Heart right ventricle (tissue), 16 donors: ENCODE measurements around the gene CSTF3. TPM values are rescaled to one million over a fixed set of nuclear protein-coding genes. Genes with fewer than 3 reads are reported as not detected.
A peak's percentile ranks its signal among the peaks of the same experiment; 100 is the strongest.

Experiments
- ATAC-seq, 8 donors: fragments of 200-7000 bp; cut with Tn5 transposase; one replicate each; pipeline ENCODE4 v1.9.1; 2020; ENCODE audit warnings: mild to moderate bottlenecking in 8 of 8, moderate library complexity in 8 of 8, moderate number of reproducible peaks in 1 of 8
- DNase-seq, 2 donors: peaks; one replicate each; pipeline ENCODE4 v3.0.0-alpha.2; 2020
- H3K27ac ChIP-seq, 10 donors: fragments of 200-600 bp; sonication (generic) in 2 of 10; one replicate each; pipeline versions ENCODE4 v1.5.0 to v1.8.0; 2020 to 2022; ENCODE audit warnings: mild to moderate bottlenecking in 3 of 10
- H3K27me3 ChIP-seq, 7 donors: fragments of 200-600 bp; one replicate each; pipeline ENCODE4 v1.8.0; 2021 to 2022; ENCODE audit warnings: mild to moderate bottlenecking in 2 of 7
- H3K36me3 ChIP-seq, 9 donors: fragments of 200-600 bp; sonication (generic) in 1 of 9; one replicate each; pipeline versions ENCODE4 v1.5.0 to v1.8.0; 2020 to 2022; ENCODE audit warnings: mild to moderate bottlenecking in 2 of 9
- H3K4me1 ChIP-seq, 9 donors: fragments of 200-600 bp; sonication (generic) in 1 of 9; one replicate each; pipeline versions ENCODE4 v1.5.0 to v1.8.0; 2020 to 2022; ENCODE audit warnings: mild to moderate bottlenecking in 4 of 9
- H3K4me3 ChIP-seq, 10 donors: fragments of 200-600 bp; sonication (generic) in 2 of 10; one replicate each; pipeline versions ENCODE4 v1.5.0 to v1.8.0; 2020 to 2022; ENCODE audit warnings: mild to moderate bottlenecking in 7 of 10, moderate library complexity in 2 of 10
- H3K9me3 ChIP-seq, 11 donors: fragments of 200-600 bp in 10 of 11; sonication (generic) in 2 of 11; one replicate each; pipeline versions ENCODE4 v1.5.0 to v1.8.0; 2013 to 2022; ENCODE audit warnings: mild to moderate bottlenecking in 2 of 11, control low read depth in 1 of 11, moderate library complexity in 1 of 11
- CTCF ChIP-seq, 9 donors: fragments of 200-600 bp; sonication (generic) in 2 of 9; IDR thresholded peaks; one replicate each; pipeline versions ENCODE4 v1.5.0 to v1.8.0; 2021 to 2022; ENCODE audit warnings: antibody characterized with exemption in 9 of 9, mild to moderate bottlenecking in 5 of 9, moderate library complexity in 1 of 9
- WGBS, 2 donors: extraction: QIAGEN DNeasy Blood & Tissue Kit; methylation state at CpG; one replicate each; pipeline ENCODE4 v1.1.7; 2013; ENCODE audit warnings: inconsistent platforms in 1 of 2; 5-methylcytosine and 5-hydroxymethylcytosine counted together
- intact Hi-C, 10 donors: fragments of 100-400 bp; cut with DNase I; formaldehyde crosslinking; loops; one replicate each; pipeline versions ENCODE4 v1.11.1 to v1.14.2; 2022
- polyA plus RNA-seq, 2 donors: library from polyadenylated mRNA; stranded (reverse); fragments of 200-250 nt; gene quantifications; one replicate each; pipeline ENCODE4 v1.2.3, GENCODE V29; 2013
- total RNA-seq, 10 donors: library from RNA; stranded (reverse); fragmentation: NEBNext Ultra II Directional in 3 of 10; extraction: Animal tissue kit (Norgen Biotek cat#: 25700) in 3 of 10; gene quantifications; one replicate each; pipeline versions ENCODE4 v1.2.1 to v1.2.4, GENCODE V29; 2021 to 2023
- donor health status: Arrhythmogenic right ventricular cardiomyopathy.
- donor health status: ischemic (EF 13 %, LVEDD 7.1; RV severe dilation, severe dysfunction).
- donor health status: healthy with polysubstance abuse.
- donor health status: DM: no; HTN: yes; CAD: no.
- donor health status: DM: no; HTN: no; CAD: no.
- donor health status: ischemic (EF 25% LVEDD 6.9; RV normal size, moderate dysfunction).
- donor health status: ischemic (EF 25% LVEDD 5.7; RV mildly dilated, moderate dysfunction).
- donor health status: healthy.
- donor health status: DM: yes; HTN: yes; CAD: no.
- donor health status: Ischemic cardiomyopathy.
- donor health status: ischemic (EF 35%, LVEDD 5.7; RV mildly dilated, moderate dysfunction).
- donor health status: nonischemic (EF 11% LVEDD 7.7; RV severe dilation, severe dysfunction).
- donor health status: DM: yes; HTN: yes; CAD: no.
- donor health status: PGD.
- donor health status: ischemic (EF 29% LVEDD 5.4; RV normal size, mild dysfunction).
- donor health status: nonischemic (EF 23%, LVEDD 6.1; RV moderate dilation, normal function).

CSTF3 gene
- total and polyA plus RNA-seq, 12 donors = 8.6 to 46.1 (median 12.7) TPM

GRCh38 chr11:33040033-33040861 lies 121.0 kb downstream of the CSTF3 start:
- no peaks in the 10 kb centered on the region for H3K27me3 ChIP-seq
- intact Hi-C loops = loop anchor here in 2 of 10 donors (10.0 kb wide), 1 partner anchor 145 kb away; the partner anchor contains the start of gene QSER1 (in 2 of the 2)
- ATAC-seq = peak; percentile 5 to 45 (median 18)

GRCh38 chr11:33039274-33040032 lies 121.8 kb downstream of the CSTF3 start, which contains the start of gene TCP11L1:
TSS of gene TCP11L1 (plus strand) at chr11:33039572. CDS start at chr11:33043774, 4,202 bp downstream.
- intact Hi-C loops = loop anchor here in 3 of 10 donors (5.0 to 10.0 kb wide), 2 partner anchors 145 to 147 kb away; partner anchors contain the start of gene QSER1 (in 3 of the 3)
- Histone ChIP-seq H3K36me3 (peaks cover 0 to 10% (median 0%) of the 10 kb centered on the region in 9 donors), H3K27me3 (no peaks in the 10 kb centered on the region), H3K4me3 (peak within 1 kb of the TSS; percentile 56 to 97 (median 80)), H3K27ac (peak within 1 kb of the TSS; percentile 83 to 100 (median 98)), H3K9me3 (no peaks in the 10 kb centered on the region), H3K4me1 (peaks cover 0 to 18% (median 12%) of the 10 kb centered on the region in 9 donors)
- ATAC-seq (peak; percentile 91 to 98 (median 94)), DNase-seq (peak; percentile 93 to 96)
- peak in 2 of 9 donors; percentile 3 to 19 for TF ChIP-seq CTCF (IDR thresholded peaks at IDR 0.05)
- WGBS, 2 donors = 0 to 1% methylated on average over 72 to 84 of the region's 84 CpGs

More at GRCh38 chr11:33040033-33040861, 121.0 kb downstream of the CSTF3 start:
- no peak for TF ChIP-seq CTCF (IDR thresholded peaks at IDR 0.05)
- Histone ChIP-seq H3K27ac (peak overlapping the region; percentile 83 to 100 (median 98)), H3K4me1 (peaks cover 0 to 18% (median 12%) of the 10 kb centered on the region in 9 donors), H3K36me3 (peaks cover 0 to 18% (median 0%) of the 10 kb centered on the region in 9 donors), H3K4me3 (peak overlapping the region; percentile 56 to 97 (median 80)), H3K9me3 (no peaks in the 10 kb centered on the region)
- WGBS, 2 donors = 5 to 6% methylated on average over 30 of the region's 30 CpGs
- DNase-seq = no peak

- WGBS, 2 donors = 98 to 100% methylated on average over 1 of the region's 1 CpG
- Histone ChIP-seq H3K27ac (no peak overlapping the region), H3K9me3 (no peaks in the 10 kb centered on the region), H3K4me3 (no peak overlapping the region), H3K4me1 (peaks cover 0 to 4% (median under 1%) of the 10 kb centered on the region in 9 donors), H3K36me3 (no peaks in the 10 kb centered on the region), H3K27me3 (peaks cover 0 to 4% (median 0%) of the 10 kb centered on the region in 7 donors)
- ATAC-seq = no peak
- no peak for DNase-seq
- intact Hi-C loops = loop anchor here in 1 of 10 donors (5.0 kb wide), 1 partner anchor 143 kb away; the partner anchor contains the start of gene QSER1
- TF ChIP-seq CTCF (IDR thresholded peaks at IDR 0.05) = no peak
These were observed 126.3 kb downstream of the CSTF3 start for GRCh38 chr11:33035011-33035410.

Other genes with a start within 250 kb of the CSTF3 start
- gene DEPDC7, start 145.6 kb downstream of the CSTF3 start, total RNA-seq = under 1 TPM in 6 of 10 donors, not detected in 4; 0.17 to 0.59 (median 0.28) TPM
- gene DEPDC7, start 145.6 kb downstream of the CSTF3 start, polyA plus RNA-seq = 1 to 10 TPM in 1 of 2 donors, under 1 TPM in 1; 0.30 to 1.5 TPM
- gene TCP11L1, start 121.9 kb downstream of the CSTF3 start, total RNA-seq = 1 to 10 TPM; 5.0 to 9.2 (median 6.5) TPM
- gene TCP11L1, start 121.9 kb downstream of the CSTF3 start, polyA plus RNA-seq = 1 to 10 TPM; 2.8 to 3.9 TPM
- 100 to 1,000 TPM; 240 to 334 (median 290) TPM for gene HIPK3, start 95.9 kb upstream of the CSTF3 start, total RNA-seq
- gene HIPK3, start 95.9 kb upstream of the CSTF3 start, polyA plus RNA-seq = 10 to 100 TPM; 15.9 to 32.4 TPM
- gene KIAA1549L, start 214.6 kb upstream of the CSTF3 start, total RNA-seq = under 1 TPM; 0.04 to 0.64 (median 0.27) TPM
- under 1 TPM; 0.03 to 0.07 TPM for gene KIAA1549L, start 214.6 kb upstream of the CSTF3 start, polyA plus RNA-seq